HCT116 (cell line): ENCODE measurements around the gene BRDT.

Experiments
- EZH2 ChIP-seq: fragments of 200-600 bp; sonication (generic); IDR thresholded peaks from 2 replicates; pipeline ENCODE4 v1.6.1; 2017; ENCODE audit warnings: antibody characterized with exemption, mixed run types
- EZH2phosphoT487 ChIP-seq: fragments of 200-600 bp; IDR thresholded peaks from 2 replicates; pipeline ENCODE4 v1.6.1; 2018; ENCODE audit warnings: antibody characterized with exemption, borderline replicate concordance
- POLR2A ChIP-seq: IDR thresholded peaks from 2 replicates; pipeline ENCODE4 v1.7.0; 2011; ENCODE audit warnings: borderline replicate concordance; ENCODE audit not compliant: insufficient read depth, insufficient read length; ENCODE audit errors: extremely low read depth
- POLR2AphosphoS5 ChIP-seq: IDR thresholded peaks from 2 replicates; pipeline ENCODE4 v1.6.1; 2011; ENCODE audit warnings: mild to moderate bottlenecking, low read depth, low read length, moderate library complexity
- SIN3A ChIP-seq: IDR thresholded peaks from 2 replicates; pipeline ENCODE4 v1.6.1; 2012; ENCODE audit warnings: low read depth
- SP1 ChIP-seq: IDR thresholded peaks from 2 replicates; pipeline ENCODE4 v1.6.1; 2012; ENCODE audit warnings: low read depth
- SRF ChIP-seq: IDR thresholded peaks from 2 replicates; pipeline ENCODE4 v1.6.1; 2012; ENCODE audit warnings: low read depth
- TCF7L2 ChIP-seq: IDR thresholded peaks from 2 replicates; pipeline ENCODE4 v1.7.0; 2011; ENCODE audit warnings: borderline replicate concordance, inconsistent platforms; ENCODE audit not compliant: insufficient read depth, insufficient read length; ENCODE audit errors: extremely low read depth
- ZFX ChIP-seq: fragments of 450-650 bp; IDR thresholded peaks from 2 replicates; pipeline ENCODE4 v1.6.1; 2017
- ZNF274 ChIP-seq: fragments of 200-500 bp; sonication (Bioruptor generic); IDR thresholded peaks from 2 replicates; pipeline ENCODE4 v1.6.1; 2014; ENCODE audit warnings: mild to moderate bottlenecking, low read depth, low read length, inconsistent platforms
- TF ChIP-seq, protein P1 (sequence below), 3 experiments: fragments of 200-600 bp in 1 of 3; sonication (generic) in 1 of 3; IDR thresholded peaks in 2 of 3; conservative IDR thresholded peaks in 1 of 3; 2 replicates each; pipeline ENCODE4 v1.5.1; 2012 to 2017; ENCODE audit warnings: low read depth in 2 of 3, low read length in 2 of 3, antibody characterized with exemption in 1 of 3, borderline replicate concordance in 1 of 3, control low read depth in 1 of 3, mild to moderate bottlenecking in 1 of 3, mixed read lengths in 1 of 3, mixed run types in 1 of 3, moderate library complexity in 1 of 3; ENCODE audit not compliant: insufficient read depth in 1 of 3
- TF ChIP-seq, protein P2 (sequence below): IDR thresholded peaks from 2 replicates; pipeline ENCODE4 v1.6.1; 2012
- TF ChIP-seq, protein P3 (sequence below): IDR thresholded peaks from 2 replicates; pipeline ENCODE4 v1.6.1; 2012
- TF ChIP-seq, protein P4 (sequence below): IDR thresholded peaks from 2 replicates; pipeline ENCODE4 v1.6.1; 2012; ENCODE audit warnings: low read depth

DNA sequence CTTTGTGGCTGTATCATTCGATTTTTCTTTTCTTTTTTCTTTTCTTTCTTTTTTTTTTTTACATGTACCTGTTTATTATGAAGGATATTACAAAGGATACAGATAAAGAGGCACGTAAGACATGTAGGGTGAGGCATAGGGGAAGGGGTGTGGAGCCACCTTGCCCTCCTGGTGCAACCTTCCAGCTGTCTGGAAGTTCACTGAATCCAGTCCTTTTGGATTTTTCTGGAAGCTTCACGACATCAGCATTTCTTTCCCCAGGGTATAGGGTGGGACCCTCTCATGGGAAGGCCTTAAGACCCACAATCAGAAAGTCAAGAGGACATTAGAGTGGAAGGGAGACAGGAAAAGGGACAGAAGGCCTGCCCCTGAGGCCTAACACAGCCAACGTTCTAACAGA lies 33.2 kb upstream of the BRDT start:
- TF ChIP-seq TCF7L2 (no peak), ZNF274 (no peak), POLR2AphosphoS5 (no peak), SIN3A (no peak), EZH2 (no peak), SRF (no peak), POLR2A (no peak), SP1 (no peak), ZFX (no peak), EZH2phosphoT487 (no peak)
- TF ChIP-seq, protein P1, sequence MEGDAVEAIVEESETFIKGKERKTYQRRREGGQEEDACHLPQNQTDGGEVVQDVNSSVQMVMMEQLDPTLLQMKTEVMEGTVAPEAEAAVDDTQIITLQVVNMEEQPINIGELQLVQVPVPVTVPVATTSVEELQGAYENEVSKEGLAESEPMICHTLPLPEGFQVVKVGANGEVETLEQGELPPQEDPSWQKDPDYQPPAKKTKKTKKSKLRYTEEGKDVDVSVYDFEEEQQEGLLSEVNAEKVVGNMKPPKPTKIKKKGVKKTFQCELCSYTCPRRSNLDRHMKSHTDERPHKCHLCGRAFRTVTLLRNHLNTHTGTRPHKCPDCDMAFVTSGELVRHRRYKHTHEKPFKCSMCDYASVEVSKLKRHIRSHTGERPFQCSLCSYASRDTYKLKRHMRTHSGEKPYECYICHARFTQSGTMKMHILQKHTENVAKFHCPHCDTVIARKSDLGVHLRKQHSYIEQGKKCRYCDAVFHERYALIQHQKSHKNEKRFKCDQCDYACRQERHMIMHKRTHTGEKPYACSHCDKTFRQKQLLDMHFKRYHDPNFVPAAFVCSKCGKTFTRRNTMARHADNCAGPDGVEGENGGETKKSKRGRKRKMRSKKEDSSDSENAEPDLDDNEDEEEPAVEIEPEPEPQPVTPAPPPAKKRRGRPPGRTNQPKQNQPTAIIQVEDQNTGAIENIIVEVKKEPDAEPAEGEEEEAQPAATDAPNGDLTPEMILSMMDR (IDR thresholded peaks at IDR 0.05 in 2 of 3, conservative IDR thresholded peaks at IDR 0.05 in 1 of 3; ENCODE audit: borderline replicate concordance in 1 of 3, insufficient read depth in 1 of 3, low read depth in 2 of 3, low read length in 2 of 3), result no peak
- TF ChIP-seq, protein P2, sequence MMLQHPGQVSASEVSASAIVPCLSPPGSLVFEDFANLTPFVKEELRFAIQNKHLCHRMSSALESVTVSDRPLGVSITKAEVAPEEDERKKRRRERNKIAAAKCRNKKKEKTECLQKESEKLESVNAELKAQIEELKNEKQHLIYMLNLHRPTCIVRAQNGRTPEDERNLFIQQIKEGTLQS, result no peak
- TF ChIP-seq, protein P3, sequence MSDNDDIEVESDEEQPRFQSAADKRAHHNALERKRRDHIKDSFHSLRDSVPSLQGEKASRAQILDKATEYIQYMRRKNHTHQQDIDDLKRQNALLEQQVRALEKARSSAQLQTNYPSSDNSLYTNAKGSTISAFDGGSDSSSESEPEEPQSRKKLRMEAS, result no peak
- TF ChIP-seq, protein P4, sequence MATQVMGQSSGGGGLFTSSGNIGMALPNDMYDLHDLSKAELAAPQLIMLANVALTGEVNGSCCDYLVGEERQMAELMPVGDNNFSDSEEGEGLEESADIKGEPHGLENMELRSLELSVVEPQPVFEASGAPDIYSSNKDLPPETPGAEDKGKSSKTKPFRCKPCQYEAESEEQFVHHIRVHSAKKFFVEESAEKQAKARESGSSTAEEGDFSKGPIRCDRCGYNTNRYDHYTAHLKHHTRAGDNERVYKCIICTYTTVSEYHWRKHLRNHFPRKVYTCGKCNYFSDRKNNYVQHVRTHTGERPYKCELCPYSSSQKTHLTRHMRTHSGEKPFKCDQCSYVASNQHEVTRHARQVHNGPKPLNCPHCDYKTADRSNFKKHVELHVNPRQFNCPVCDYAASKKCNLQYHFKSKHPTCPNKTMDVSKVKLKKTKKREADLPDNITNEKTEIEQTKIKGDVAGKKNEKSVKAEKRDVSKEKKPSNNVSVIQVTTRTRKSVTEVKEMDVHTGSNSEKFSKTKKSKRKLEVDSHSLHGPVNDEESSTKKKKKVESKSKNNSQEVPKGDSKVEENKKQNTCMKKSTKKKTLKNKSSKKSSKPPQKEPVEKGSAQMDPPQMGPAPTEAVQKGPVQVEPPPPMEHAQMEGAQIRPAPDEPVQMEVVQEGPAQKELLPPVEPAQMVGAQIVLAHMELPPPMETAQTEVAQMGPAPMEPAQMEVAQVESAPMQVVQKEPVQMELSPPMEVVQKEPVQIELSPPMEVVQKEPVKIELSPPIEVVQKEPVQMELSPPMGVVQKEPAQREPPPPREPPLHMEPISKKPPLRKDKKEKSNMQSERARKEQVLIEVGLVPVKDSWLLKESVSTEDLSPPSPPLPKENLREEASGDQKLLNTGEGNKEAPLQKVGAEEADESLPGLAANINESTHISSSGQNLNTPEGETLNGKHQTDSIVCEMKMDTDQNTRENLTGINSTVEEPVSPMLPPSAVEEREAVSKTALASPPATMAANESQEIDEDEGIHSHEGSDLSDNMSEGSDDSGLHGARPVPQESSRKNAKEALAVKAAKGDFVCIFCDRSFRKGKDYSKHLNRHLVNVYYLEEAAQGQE, result no peak
